Tibial nerve (tissue), 4 donors: ENCODE measurements around the gene LRRC4. TPM values are rescaled to one million over a fixed set of nuclear protein-coding genes. Genes with fewer than 3 reads are reported as not detected.

Experiments used
- DNase-seq, 2 donors: peaks; one replicate each; pipeline ENCODE4 v3.0.0-alpha.2; 2019; ENCODE audit warnings: low spot score in 2 of 2
- H3K27ac ChIP-seq, 4 donors: fragments of 200-600 bp; sonication (generic) in 3 of 4; one replicate each; pipeline ENCODE4 v1.5.1; 2017 to 2019; ENCODE audit warnings: mild to moderate bottlenecking in 1 of 4
- H3K27me3 ChIP-seq, 2 donors: fragments of 200-600 bp; sonication (generic) in 1 of 2; one replicate each; pipeline versions ENCODE4 v1.5.1 to v1.6.0; 2017 to 2019
- H3K36me3 ChIP-seq, 3 donors: fragments of 200-600 bp; sonication (generic); one replicate each; pipeline ENCODE4 v1.5.1; 2018 to 2019
- H3K4me1 ChIP-seq, 4 donors: fragments of 200-600 bp; sonication (generic) in 3 of 4; one replicate each; pipeline ENCODE4 v1.5.1; 2017 to 2019
- H3K4me3 ChIP-seq, 4 donors: fragments of 200-600 bp; sonication (generic) in 3 of 4; one replicate each; pipeline ENCODE4 v1.5.1; 2017 to 2019; ENCODE audit warnings: mild to moderate bottlenecking in 1 of 4, moderate library complexity in 1 of 4
- H3K9me3 ChIP-seq, 4 donors: fragments of 200-600 bp; sonication (generic) in 3 of 4; one replicate each; pipeline ENCODE4 v1.5.1; 2017 to 2019
- CTCF ChIP-seq, 5 experiments: fragments of 200-600 bp in 3 of 5; fragments of 450-650 bp in 2 of 5; sonication (generic) in 3 of 5; IDR thresholded peaks; one replicate each; pipeline ENCODE4 v1.5.1; 2016 to 2019; ENCODE audit warnings: antibody characterized with exemption in 5 of 5, mild to moderate bottlenecking in 3 of 5, moderate library complexity in 2 of 5
- EP300 ChIP-seq, 2 donors: sonication (generic); formaldehyde crosslinking; IDR thresholded peaks; one replicate each; pipeline ENCODE4 v1.6.1; 2017; ENCODE audit warnings: antibody characterized with exemption in 2 of 2, mild to moderate bottlenecking in 1 of 2
- POLR2A ChIP-seq, 2 donors: fragments of 450-650 bp; IDR thresholded peaks; one replicate each; pipeline ENCODE4 v1.6.1; 2017; ENCODE audit warnings: antibody characterized with exemption in 2 of 2, mild to moderate bottlenecking in 2 of 2, moderate library complexity in 2 of 2
- WGBS, 2 donors: methylation state at CpG; one replicate each; pipeline ENCODE4 v1.1.5; 2018; 5-methylcytosine and 5-hydroxymethylcytosine counted together
- total RNA-seq, 4 donors: library from RNA; depleted of rRNA; stranded (reverse); fragments of >200 nt; gene quantifications; one replicate each; pipeline ENCODE4 v1.1.0, GENCODE V29; 2016

LRRC4 gene
- total RNA-seq, 4 donors from 2014 or later, result 2.2 to 2.4 (median 2.3) TPM

DNA sequence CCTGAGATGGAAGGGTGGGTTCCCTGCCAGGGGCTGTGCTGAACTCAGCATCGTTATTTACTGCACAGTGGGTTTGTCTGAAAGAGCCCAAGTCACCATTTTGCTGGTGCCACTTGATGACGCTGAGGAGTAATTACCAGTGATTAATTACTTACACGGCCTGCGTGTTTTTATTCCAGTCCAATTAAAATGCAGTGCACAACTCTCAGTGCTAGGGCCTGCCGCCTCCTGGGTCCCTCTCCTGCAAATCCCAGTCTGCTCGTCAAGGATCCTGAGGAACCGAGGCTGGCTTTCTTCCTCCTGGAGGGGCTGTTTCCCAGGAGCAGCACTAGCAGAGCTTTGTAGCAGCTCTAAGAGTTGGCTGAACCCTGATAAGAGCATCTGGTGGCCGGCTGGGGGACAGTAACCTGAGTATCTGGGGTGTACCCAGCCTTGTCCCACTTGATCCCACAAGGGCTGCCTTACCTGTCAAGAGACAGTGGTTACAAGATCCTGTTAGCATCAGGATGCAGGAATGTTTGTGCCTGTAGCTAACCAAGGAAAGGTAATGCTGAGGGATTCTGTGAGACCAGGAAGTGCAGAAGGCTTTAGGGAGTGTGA is 45.1 kb upstream of the LRRC4 start:
- Histone ChIP-seq H3K27me3 (no peaks in the 10 kb centered on the region), H3K9me3 (no peaks in the 10 kb centered on the region), H3K4me3 (no peak overlapping the region), H3K27ac (no peak overlapping the region), H3K36me3 (peaks cover 0 to 64% (median 6%) of the 10 kb centered on the region in 3 donors), H3K4me1 (peaks cover 0 to 15% (median 3%) of the 10 kb centered on the region in 4 donors)
- WGBS, 2 donors, result 77 to 85% methylated on average over 8 of the region's 8 CpGs
- DNase-seq, result no peak
- TF ChIP-seq POLR2A (IDR thresholded peaks at IDR 0.05), result no peak
- no peak for TF ChIP-seq EP300 (IDR thresholded peaks at IDR 0.05)
- TF ChIP-seq CTCF (IDR thresholded peaks at IDR 0.05), result no peak

- Histone ChIP-seq H3K9me3 (no peaks in the 10 kb centered on the region), H3K27me3 (no peaks in the 10 kb centered on the region), H3K4me3 (no peak overlapping the region), H3K4me1 (peaks cover 0 to 15% (median 3%) of the 10 kb centered on the region in 4 donors), H3K36me3 (peaks cover 0 to 57% (median 0%) of the 10 kb centered on the region in 3 donors), H3K27ac (no peak overlapping the region)
- WGBS, 2 donors, result 70 to 72% methylated on average over 11 to 12 of the region's 12 CpGs
- TF ChIP-seq CTCF (IDR thresholded peaks at IDR 0.05) (no peak), EP300 (IDR thresholded peaks at IDR 0.05) (no peak), POLR2A (IDR thresholded peaks at IDR 0.05) (no peak)
- no peak for DNase-seq
Observed at GRCh38 chr7:128075242-128076095, 44.2 kb upstream of the LRRC4 start.

- peaks cover 0 to 50% (median 0%) of the 10 kb centered on the region in 3 donors for H3K36me3 ChIP-seq
Observed at GRCh38 chr7:128074736-128075135, 43.5 kb upstream of the LRRC4 start.

GRCh38 chr7:128074336-128074735 is 43.1 kb upstream of the LRRC4 start:
- no peak for DNase-seq
- TF ChIP-seq CTCF (IDR thresholded peaks at IDR 0.05), result no peak
- TF ChIP-seq EP300 (IDR thresholded peaks at IDR 0.05), result no peak
- no peak for TF ChIP-seq POLR2A (IDR thresholded peaks at IDR 0.05)
- WGBS, 2 donors, result 87 to 89% methylated on average over 19 of the region's 19 CpGs
- Histone ChIP-seq H3K36me3 (peaks cover 0 to 46% (median 0%) of the 10 kb centered on the region in 3 donors), H3K4me1 (peaks cover 0 to 15% (median 3%) of the 10 kb centered on the region in 4 donors), H3K27me3 (no peaks in the 10 kb centered on the region), H3K9me3 (no peaks in the 10 kb centered on the region), H3K4me3 (no peak overlapping the region), H3K27ac (no peak overlapping the region)

More at GRCh38 chr7:128074736-128075135, 43.5 kb upstream of the LRRC4 start:
- DNase-seq, result no peak
- no peaks in the 10 kb centered on the region for H3K9me3 ChIP-seq
- TF ChIP-seq EP300 (IDR thresholded peaks at IDR 0.05) (no peak), CTCF (IDR thresholded peaks at IDR 0.05) (no peak), POLR2A (IDR thresholded peaks at IDR 0.05) (no peak)
- no peak overlapping the region for H3K27ac ChIP-seq
- H3K4me3 ChIP-seq, result no peak overlapping the region
- H3K27me3 ChIP-seq, result no peaks in the 10 kb centered on the region
- peaks cover 0 to 15% (median 3%) of the 10 kb centered on the region in 4 donors for H3K4me1 ChIP-seq
- 79% methylated on average over 4 to 6 of the region's 6 CpGs for WGBS, 2 donors
